Fibroblast of gingiva (primary cell): ENCODE results near the gene UBE2L5.

ENCODE experiments used
- DNase-seq: peaks from one replicate; pipeline ENCODE4 v3.0.0-alpha.2; 2011; ENCODE audit warnings: low read depth

The UBE2L5 gene

DNA sequence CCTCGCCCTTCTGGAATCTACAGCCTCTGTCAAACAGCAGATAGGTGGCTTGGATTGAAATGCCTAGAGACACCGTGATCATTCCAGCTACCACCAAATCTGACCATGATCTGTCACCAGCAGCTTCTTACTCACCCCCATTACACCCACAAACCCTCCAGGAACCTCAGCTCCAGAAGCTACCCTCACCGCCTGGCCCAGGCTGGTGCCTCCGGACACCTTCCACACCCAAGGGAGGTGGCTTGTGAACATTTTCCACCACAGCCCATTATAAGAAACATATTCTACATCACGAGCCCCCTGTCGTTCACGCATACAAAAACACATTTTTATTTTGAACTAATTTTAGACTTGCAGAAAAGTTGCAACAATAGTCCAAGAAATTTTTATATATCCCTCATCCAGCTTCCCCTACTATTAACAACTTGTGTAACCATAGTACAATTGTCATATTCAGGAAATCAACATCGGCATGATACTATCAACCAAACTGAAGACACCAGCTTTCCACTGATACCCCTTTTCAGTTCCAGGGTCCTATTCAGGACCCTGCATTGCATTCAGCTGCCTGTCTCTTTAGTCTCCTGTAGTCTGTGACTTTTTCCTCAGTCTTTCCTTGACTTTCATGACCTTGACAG lies 15.4 kb upstream of the UBE2L5 start:
- DNase-seq, result no peak

GRCh38 chr13:30408319-30409101 lies 13.8 kb upstream of the UBE2L5 start:
- DNase-seq, result peak; percentile 88

GRCh38 chr13:30409886-30410704 lies 12.2 kb upstream of the UBE2L5 start:
- peak; percentile 47 for DNase-seq

DNA sequence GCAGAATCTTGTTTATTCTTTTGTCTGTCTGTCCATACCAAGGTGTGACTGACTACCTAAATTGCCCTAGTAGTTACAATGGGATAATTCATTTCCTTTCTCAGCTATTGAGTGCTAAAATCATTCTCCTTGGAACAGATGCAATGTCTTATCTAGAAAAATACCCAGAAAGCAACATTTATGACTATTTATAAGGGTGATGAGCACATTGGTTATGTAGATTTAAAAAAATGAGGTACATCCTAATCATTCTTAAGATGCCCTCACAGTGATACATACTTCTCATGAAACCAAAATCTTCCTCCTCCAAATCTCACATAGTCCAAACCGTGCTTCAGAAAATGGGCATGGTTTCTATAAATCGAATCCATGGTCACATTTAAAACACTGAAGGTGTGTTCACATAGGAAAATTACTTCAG lies 11.6 kb upstream of the UBE2L5 start:
- no peak for DNase-seq

GRCh38 chr13:30412346-30412745 lies 9.9 kb upstream of the UBE2L5 start:
- no peak for DNase-seq

GRCh38 chr13:30413842-30414241 lies 8.5 kb upstream of the UBE2L5 start:
- no peak for DNase-seq

DNA sequence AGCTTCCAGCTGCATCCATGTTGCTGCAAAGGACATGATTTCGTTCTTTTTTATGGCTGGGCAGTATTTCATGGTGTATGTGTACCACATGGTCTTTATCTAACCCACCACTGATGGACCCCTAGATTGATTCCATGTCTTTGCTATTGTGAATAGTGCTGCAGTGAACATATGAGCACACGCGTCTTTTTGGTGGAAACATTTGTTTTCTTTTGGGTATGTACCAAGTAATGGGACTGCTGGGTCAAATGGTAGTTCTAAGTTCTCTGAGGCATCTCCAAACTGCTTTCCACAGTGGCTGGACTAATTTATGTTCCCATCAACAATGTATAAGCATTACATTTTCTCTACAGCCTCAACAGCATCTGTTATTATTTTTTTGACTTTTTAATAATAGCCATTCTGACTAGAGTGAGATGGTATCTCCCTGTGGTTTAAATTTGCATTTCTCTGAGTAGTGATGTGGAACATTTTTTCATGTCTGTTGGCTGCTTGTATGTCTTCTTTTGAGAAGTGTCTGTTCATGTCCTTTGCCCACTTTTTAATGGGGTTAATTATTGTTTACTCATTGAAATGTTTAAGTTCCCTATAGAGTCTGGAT lies 6.8 kb upstream of the UBE2L5 start:
- DNase-seq, result peak; percentile 39

DNA sequence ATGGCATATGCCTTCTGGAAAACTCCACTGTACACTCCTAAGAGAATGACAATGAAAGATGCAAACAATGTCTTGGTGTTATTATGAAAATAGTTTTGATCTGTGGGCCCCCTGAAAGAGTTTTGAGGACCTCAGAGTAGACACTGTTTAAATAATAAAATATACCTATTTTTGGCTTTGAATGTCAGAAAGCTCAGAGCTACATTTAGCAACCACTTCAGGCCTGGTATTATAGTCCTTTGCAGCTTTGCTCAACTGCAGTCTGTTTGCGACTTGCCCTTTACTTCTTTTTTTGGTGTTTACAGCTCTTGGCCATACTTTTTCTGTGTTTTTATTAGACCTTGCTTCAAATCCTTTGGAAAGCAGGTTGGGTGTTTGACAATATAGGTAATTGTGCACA lies 5.8 kb upstream of the UBE2L5 start:
- no peak for DNase-seq

DNA sequence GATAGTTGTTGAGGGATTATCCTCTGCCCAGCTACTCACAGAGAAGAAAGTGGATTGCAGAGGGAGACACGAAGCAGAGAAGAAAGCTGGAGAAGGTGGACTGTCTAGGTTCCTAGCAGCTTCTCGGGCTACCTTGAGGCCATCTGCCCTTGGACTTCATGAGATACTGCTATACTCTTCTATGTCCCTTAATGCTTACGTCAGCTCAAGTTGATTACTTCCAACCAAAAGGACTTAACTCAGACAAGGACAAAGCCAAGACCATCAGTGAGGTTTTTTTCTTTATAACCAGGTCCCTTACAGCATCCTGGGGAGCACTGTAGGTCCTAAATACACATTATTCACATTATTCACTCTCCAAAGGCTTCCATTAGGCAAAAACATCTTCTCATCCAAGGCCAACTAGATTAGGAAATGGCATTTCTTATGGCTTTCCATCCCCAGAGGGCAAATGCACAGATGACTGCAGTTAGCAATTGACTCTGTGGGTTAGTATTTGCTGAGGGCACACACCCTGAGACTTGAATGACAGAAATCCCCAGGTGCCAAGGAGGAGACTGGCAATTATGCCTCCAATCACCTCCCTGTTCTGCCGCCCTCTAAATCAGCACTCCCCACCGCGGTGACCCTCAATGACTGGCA lies 4.1 kb upstream of the UBE2L5 start:
- peak; percentile 47 for DNase-seq

DNA sequence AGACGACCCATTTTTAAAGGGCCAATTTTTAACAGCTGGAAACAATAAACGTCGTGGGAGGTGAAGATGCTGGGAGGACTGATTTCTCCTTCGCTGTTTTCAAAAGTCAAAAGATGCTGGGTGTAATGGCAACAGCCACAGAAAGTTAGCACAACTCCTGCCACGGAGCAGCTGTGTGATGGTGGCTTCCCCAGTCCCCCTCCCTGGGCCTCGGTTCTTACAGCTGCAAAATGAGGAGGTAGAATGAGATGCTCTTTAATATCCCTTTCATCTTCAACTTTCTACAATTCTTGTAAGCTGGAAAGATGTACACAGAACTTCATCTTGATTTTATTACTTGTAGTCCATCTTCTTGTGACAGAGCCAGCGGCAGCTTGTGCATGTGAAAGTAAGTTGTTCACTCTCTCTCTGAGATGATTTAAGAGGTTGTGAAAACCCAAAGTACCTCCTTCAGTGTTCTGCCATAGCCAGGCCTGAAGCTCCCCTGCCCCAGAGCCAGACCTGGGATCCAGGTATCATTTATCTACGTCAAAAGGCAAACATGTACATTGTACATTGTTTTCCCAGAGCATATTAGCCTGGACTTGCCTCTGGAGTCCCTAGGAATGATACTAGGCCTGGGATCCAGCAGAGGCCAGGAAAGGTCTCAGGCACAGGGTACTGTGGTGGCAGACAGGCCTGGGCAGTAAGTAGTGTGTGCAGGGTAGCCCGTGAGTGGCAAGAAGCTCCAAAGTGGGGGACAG lies 3.4 kb upstream of the UBE2L5 start:
- peak; percentile 9 for DNase-seq

GRCh38 chr13:30421093-30422053 lies 920 bp upstream of the UBE2L5 start:
- peak; percentile 93 for DNase-seq

GRCh38 chr13:30423891-30424290 lies 1.6 kb downstream of the UBE2L5 start:
- DNase-seq, result no peak

- DNase-seq, result no peak
These were observed 6.9 kb downstream of the UBE2L5 start for GRCh38 chr13:30429235-30429634.

- DNase-seq, result peak; percentile 59
These were observed 7.7 kb downstream of the UBE2L5 start for GRCh38 chr13:30429721-30430694.

DNA sequence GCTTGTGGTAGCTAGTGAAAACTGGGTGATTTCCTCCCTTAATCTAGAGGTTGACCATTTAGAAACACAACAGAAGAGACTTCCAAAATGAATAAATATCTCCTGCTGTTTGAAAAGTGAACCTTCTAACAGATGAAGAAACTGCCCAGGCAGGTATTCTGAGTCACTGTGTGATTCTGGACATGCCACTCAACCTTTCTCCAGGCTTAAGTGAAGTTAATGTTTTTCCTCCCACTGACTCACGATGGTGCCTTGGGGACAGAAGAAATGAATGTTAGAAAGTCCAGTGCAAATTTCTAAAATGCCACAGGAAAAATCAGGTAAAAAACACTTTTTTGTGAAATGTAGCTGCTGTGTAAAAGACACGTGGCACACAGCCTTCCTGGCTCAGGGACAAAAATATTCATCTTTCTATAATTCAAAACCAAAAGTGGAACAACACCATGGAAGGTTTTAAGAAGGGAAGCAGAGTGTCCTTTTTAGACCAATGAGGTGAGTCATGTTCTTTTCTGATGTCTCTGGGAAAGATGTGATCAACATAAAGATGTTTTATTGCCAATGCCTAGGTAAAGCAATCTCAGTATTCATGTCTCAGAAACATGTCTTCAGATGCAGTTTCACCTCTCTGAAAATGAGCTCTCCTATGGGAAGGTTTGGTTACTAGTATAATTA lies 9.1 kb downstream of the UBE2L5 start:
- no peak for DNase-seq

DNA sequence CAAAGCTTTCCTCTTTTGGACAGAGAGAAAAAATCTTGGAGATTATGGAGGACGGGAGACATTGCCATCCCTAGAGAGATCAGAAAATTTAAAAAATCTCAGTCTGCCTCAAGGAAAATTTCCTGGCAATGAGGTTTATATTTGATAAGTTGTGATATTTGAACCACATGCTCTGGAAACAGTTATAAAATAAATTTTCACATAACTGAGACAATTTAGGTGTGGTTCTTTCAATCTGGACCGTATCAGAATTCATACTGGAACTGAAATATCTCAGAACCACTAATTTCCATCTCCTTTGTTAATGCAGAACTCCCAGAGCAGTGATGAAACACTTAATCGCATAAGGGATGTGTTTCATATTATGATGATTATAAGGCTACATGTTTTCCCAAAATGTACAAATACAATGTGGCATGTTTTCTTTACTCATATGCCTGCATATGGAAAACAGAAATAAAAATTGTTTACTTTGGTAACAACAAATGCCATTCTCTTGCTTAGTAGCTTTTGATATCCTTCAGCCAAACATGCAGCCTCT lies 13.7 kb downstream of the UBE2L5 start:
- peak; percentile 36 for DNase-seq

- DNase-seq, result no peak
These were observed 14.9 kb downstream of the UBE2L5 start for GRCh38 chr13:30437177-30437576.

DNA sequence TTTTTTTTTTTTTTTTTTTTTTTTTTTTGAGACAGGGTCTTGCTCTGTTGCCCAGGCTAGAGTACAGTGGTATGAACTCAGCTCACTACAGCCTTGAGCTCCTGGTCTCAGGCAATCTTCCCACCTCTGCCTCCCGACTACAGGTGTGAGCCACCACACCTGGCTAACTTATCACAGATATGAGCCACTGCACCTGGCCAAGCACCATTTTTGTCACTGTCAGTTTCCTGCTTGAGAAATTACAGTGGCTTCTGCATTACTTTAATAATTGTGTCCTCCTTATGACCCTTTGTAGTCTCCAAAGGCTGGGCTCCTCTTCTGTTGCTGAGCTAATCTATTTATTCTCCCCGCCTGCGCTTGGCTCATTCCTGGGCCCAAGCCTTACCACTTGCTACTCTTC lies 16.0 kb downstream of the UBE2L5 start:
- DNase-seq, result no peak
